Naive B cell (primary cell): ENCODE data around the gene SYT14. TPM values are rescaled to one million over a fixed set of nuclear protein-coding genes. Genes with fewer than 3 reads are reported as not detected.
"Not testable (repeated sequence)": the region's sequence is repeated elsewhere in the genome, so short reads cannot be mapped to it uniquely, and the experiment has no call there.

Source experiments
- ATAC-seq, 2 donors: fragments of 150-1000 bp; cut with Tn5 transposase; 2 replicates each; pipeline ENCODE4 v1.10.0; 2021; ENCODE audit warnings: low read depth in 2 of 2, mild to moderate bottlenecking in 2 of 2, moderate library complexity in 2 of 2
- DNase-seq: peaks from one replicate; pipeline ENCODE4 v3.0.0; 2022
- H3K27ac Mint-ChIP-seq, 6 donors: one replicate each; pipeline ENCODE4 v1.8.0; 2020 to 2022; ENCODE audit warnings: mild to moderate bottlenecking in 6 of 6, mixed read lengths in 6 of 6, moderate library complexity in 5 of 6, inconsistent platforms in 2 of 6
- H3K27me3 Mint-ChIP-seq, 3 donors: one replicate each; pipeline ENCODE4 v1.8.0; 2021 to 2022; ENCODE audit warnings: mixed read lengths in 3 of 3, mild to moderate bottlenecking in 1 of 3
- H3K36me3 Mint-ChIP-seq, 2 donors: one replicate each; pipeline ENCODE4 v1.8.0; 2020 to 2022; ENCODE audit warnings: mixed read lengths in 2 of 2, inconsistent platforms in 1 of 2, mild to moderate bottlenecking in 1 of 2
- H3K4me1 Mint-ChIP-seq, 3 donors: one replicate each; pipeline ENCODE4 v1.8.0; 2020 to 2022; ENCODE audit warnings: mixed read lengths in 3 of 3, inconsistent platforms in 1 of 3, mild to moderate bottlenecking in 1 of 3, moderate library complexity in 1 of 3
- H3K4me3 Mint-ChIP-seq, 8 donors: one replicate each; pipeline ENCODE4 v1.8.0; 2020 to 2022; ENCODE audit warnings: mild to moderate bottlenecking in 8 of 8, mixed read lengths in 8 of 8, moderate library complexity in 8 of 8, inconsistent platforms in 2 of 8
- H3K9me3 Mint-ChIP-seq, 7 donors: one replicate each; pipeline ENCODE4 v1.8.0; 2020 to 2022; ENCODE audit warnings: mixed read lengths in 7 of 7, mild to moderate bottlenecking in 5 of 7, inconsistent platforms in 2 of 7, moderate library complexity in 1 of 7
- polyA plus RNA-seq, 6 donors: library from polyadenylated mRNA; unstranded; fragments of 300-500 nt; fragmentation: Illumina TruSeq; gene quantifications; one replicate each; pipeline ENCODE4 v1.2.3, GENCODE V29; 2021; ENCODE audit warnings: low read depth in 6 of 6

The SYT14 gene
- polyA plus RNA-seq, 6 donors from 2014 or later: not detected

DNA sequence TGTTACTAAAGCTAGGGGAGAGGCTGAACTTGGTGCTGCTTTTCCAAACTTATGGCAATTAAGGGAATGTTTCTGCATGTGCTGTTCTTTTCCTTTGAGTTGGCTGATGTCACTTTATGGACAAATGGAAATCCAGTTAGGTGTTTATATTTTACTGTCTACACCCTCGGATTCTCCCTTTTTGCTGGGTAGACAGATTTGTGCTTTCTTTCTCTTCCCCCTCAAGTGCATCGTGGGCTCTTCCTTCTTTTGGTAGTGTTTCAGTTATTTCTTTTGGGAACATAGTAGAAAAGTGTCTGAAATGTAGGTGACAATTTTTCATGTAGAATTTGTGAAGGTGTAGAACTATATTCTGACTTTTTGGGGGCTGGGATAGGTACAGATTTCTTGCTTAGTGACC is 22.9 kb downstream of the SYT14 start:
- Mint-ChIP-seq H3K4me3 (no peak overlapping the region), H3K27ac (no peak overlapping the region), H3K4me1 (no peaks in the 10 kb centered on the region), H3K27me3 (peaks cover 4 to 10% (median 8%) of the 10 kb centered on the region in 3 donors), H3K9me3 (peaks cover 0 to 3% (median 0%) of the 10 kb centered on the region in 7 donors), H3K36me3 (no peaks in the 10 kb centered on the region)
- DNase-seq (no peak), ATAC-seq (no peak)

DNA sequence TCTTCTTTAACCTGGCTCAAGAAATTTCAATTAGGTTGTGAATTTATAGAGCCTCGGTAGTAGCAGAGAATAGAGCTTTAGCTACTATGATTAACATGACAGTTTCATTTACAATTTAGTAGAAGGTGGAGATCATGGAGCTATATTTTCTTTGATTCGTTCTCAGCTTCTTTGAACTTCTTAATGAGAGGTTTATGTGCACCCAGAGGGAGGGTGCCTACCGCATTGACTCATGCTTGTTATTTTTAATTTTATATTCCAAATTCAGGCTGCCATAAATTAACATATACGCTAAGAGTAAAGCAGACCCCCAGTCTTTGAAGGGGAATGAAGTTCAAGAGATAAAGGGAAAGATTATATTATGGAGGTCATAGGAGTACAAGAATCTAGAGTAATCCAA is 24.4 kb downstream of the SYT14 start:
- H3K27me3 Mint-ChIP-seq: peaks cover 4 to 8% (median 7%) of the 10 kb centered on the region in 3 donors
- peaks cover 0 to 3% (median 0%) of the 10 kb centered on the region in 7 donors for H3K9me3 Mint-ChIP-seq
- no peaks in the 10 kb centered on the region for H3K4me1 Mint-ChIP-seq
- H3K27ac Mint-ChIP-seq: no peak overlapping the region
- no peak for DNase-seq
- no peak for ATAC-seq
- H3K4me3 Mint-ChIP-seq: no peak overlapping the region
- no peaks in the 10 kb centered on the region for H3K36me3 Mint-ChIP-seq

DNA sequence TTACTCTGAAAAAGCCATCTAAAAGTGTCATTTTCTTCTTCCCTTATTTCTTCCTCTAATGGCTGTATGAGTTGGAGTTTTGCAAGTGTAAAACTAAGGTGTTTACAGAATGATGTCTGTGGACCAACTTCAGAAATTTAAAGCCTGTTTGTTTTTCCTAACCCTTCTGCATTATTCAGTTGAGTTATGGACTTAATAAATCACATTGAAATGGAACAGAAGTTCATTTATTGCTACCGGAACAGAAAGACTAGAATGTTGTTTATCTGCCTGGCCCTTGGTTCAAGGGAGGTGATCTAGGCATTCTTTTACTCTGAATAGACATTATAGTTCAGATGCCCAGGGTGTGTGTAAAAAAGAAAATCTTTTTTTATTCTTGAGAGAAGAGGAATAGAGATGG is 24.8 kb downstream of the SYT14 start:
- H3K4me3 Mint-ChIP-seq: no peak overlapping the region
- H3K36me3 Mint-ChIP-seq: no peaks in the 10 kb centered on the region
- H3K27me3 Mint-ChIP-seq: peaks cover 2 to 4% (median 3%) of the 10 kb centered on the region in 3 donors
- no peak overlapping the region for H3K27ac Mint-ChIP-seq
- ATAC-seq (no peak), DNase-seq (no peak)
- peaks cover 0 to 3% (median 0%) of the 10 kb centered on the region in 7 donors for H3K9me3 Mint-ChIP-seq
- no peaks in the 10 kb centered on the region for H3K4me1 Mint-ChIP-seq

DNA sequence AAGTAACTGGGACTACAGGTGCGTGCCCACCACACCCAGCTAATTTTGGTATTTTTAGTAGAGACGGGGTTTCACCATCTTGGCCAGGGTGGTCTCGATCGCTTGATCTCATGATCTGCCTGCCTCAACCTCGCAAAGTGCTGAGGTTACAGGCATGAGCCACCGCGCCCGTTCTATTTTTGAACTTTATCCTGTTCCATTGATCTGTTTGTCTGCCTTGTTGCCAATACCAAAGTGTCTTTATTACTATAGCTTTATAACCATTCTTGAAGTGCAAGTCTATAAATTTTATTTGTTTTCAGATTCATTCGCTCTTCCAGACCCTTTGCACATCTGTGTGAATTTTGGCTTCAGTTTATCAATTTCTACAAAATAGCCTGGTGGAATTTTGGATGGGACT is 28.0 kb downstream of the SYT14 start:
- DNase-seq: no peak
- ATAC-seq: no peak
- no peaks in the 10 kb centered on the region for H3K4me1 Mint-ChIP-seq
- H3K27me3 Mint-ChIP-seq: no peaks in the 10 kb centered on the region
- H3K27ac Mint-ChIP-seq: no peak overlapping the region
- H3K9me3 Mint-ChIP-seq: peaks cover 0 to 7% (median 5%) of the 10 kb centered on the region in 7 donors
- no peak overlapping the region for H3K4me3 Mint-ChIP-seq
- no peaks in the 10 kb centered on the region for H3K36me3 Mint-ChIP-seq

DNA sequence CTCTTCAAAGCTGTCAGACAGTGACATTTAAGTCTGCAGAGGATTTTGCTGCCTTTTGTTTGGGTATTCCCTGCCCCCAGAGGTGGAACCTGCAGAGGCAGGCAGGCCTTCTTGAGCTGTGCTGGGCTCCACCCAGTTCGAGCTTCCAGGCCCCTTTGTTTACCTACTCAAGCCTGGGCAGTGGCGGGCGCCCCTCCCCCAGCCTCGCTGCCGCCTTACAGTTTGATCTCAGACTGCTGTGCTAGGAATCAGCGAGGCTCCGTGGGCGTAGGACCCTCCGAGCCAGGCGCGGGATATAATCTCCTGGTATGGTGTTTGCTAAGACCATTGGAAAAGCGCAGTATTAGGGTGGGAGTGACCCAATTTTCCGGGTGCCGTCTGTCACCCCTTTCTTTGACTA is 40.7 kb downstream of the SYT14 start:
- H3K4me3 Mint-ChIP-seq, H3K36me3 Mint-ChIP-seq, H3K27ac Mint-ChIP-seq, DNase-seq, H3K4me1 Mint-ChIP-seq, ATAC-seq, H3K9me3 Mint-ChIP-seq: not testable (repeated sequence)
- H3K27me3 Mint-ChIP-seq: peaks cover 8 to 14% (median 14%) of the 10 kb centered on the region in 3 donors

DNA sequence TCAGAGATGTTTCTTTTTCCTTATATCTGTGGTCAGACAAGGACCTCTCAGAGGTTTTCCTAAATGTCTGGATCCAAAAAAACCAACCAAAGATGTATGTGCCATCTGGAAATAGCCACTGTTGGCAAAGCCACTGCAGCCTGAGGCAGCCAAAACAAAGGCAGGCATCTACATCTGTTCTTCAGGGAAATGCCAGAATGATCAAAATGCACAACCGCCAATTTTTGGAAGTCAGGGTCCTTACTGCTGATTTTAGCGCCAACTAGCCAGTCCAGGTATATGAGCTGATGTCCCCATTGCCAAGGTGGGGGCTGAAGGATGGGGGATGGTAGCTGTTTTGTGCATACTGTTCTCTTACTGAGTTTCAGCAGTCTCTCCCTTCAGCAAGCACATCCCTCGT is 45.9 kb downstream of the SYT14 start:
- Mint-ChIP-seq H3K9me3 (peaks cover 0 to 12% (median 5%) of the 10 kb centered on the region in 7 donors), H3K27ac (no peak overlapping the region), H3K4me3 (no peak overlapping the region), H3K36me3 (no peaks in the 10 kb centered on the region), H3K27me3 (peaks cover 12 to 38% (median 25%) of the 10 kb centered on the region in 3 donors), H3K4me1 (no peaks in the 10 kb centered on the region)
- ATAC-seq: no peak
- DNase-seq: no peak

DNA sequence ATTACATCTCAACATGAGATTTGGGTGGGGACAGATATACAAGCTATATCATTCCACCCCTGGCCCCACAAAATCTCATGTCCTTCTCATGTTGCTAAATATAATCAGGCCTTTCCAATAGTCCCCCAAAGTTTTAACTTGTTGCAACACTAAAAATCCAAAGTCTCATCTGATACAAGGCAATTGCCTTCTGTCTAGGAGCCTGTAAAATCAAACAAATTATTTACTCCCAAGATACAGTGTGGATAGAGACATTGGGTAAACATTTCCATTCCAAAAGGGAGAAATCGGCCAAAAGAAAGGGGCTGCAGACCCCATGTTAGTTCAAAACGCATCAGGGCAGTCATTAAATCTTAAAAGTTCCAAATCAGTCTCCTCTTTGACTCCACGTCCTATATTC is 47.0 kb downstream of the SYT14 start:
- Mint-ChIP-seq H3K4me3 (no peak overlapping the region), H3K4me1 (no peaks in the 10 kb centered on the region), H3K27me3 (peaks cover 14 to 34% (median 29%) of the 10 kb centered on the region in 3 donors), H3K36me3 (no peaks in the 10 kb centered on the region), H3K27ac (no peak overlapping the region), H3K9me3 (peaks cover 0 to 12% (median 4%) of the 10 kb centered on the region in 7 donors)
- ATAC-seq (no peak), DNase-seq (no peak)

DNA sequence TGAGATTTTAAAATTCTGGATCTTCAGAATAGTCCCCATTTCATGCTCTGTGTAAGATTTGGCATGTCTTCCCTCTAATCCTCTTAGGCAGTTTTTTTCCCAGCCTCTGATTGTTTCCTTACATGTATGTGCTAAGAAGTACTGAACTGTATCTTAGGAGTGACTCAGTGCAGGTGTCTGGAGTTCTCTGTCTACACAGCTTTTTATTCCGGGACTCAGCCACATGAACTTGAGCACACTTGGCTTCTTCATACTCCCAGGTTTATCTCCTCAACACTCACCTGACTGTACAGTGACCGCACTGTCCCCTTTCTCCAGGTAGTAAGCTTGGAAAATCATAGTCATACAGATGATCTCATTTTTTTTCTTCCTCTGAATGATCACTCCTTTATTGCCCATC is 50.7 kb downstream of the SYT14 start:
- peaks cover 6 to 44% (median 31%) of the 10 kb centered on the region in 3 donors for H3K27me3 Mint-ChIP-seq
- no peaks in the 10 kb centered on the region for H3K4me1 Mint-ChIP-seq
- no peak overlapping the region for H3K4me3 Mint-ChIP-seq
- H3K9me3 Mint-ChIP-seq: peaks cover 0 to 12% (median 3%) of the 10 kb centered on the region in 7 donors
- no peaks in the 10 kb centered on the region for H3K36me3 Mint-ChIP-seq
- H3K27ac Mint-ChIP-seq: no peak overlapping the region
- ATAC-seq (no peak), DNase-seq (no peak)

DNA sequence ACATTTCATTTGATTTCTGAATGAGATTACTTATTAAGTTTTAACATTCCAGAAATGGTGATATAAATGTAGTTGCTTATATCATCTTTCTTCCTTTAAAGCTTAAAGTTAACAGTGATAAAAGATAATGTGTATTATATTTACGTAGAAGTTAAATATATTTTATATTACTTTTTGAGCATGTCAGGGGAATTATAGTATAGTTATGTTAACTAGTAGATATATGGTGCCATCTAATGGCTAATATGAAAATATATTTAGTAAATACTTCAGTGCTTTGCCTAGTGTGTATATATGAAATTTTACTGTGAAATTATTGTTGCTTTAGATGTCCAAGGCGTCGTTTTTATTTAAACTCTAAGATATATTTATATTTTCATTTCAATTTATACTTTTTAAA is 51.5 kb downstream of the SYT14 start:
- no peak overlapping the region for H3K4me3 Mint-ChIP-seq
- H3K9me3 Mint-ChIP-seq: peaks cover 0 to 12% (median 3%) of the 10 kb centered on the region in 7 donors
- no peak overlapping the region for H3K27ac Mint-ChIP-seq
- no peaks in the 10 kb centered on the region for H3K36me3 Mint-ChIP-seq
- no peaks in the 10 kb centered on the region for H3K4me1 Mint-ChIP-seq
- H3K27me3 Mint-ChIP-seq: peaks cover 9 to 50% (median 36%) of the 10 kb centered on the region in 3 donors
- ATAC-seq (no peak), DNase-seq (no peak)

DNA sequence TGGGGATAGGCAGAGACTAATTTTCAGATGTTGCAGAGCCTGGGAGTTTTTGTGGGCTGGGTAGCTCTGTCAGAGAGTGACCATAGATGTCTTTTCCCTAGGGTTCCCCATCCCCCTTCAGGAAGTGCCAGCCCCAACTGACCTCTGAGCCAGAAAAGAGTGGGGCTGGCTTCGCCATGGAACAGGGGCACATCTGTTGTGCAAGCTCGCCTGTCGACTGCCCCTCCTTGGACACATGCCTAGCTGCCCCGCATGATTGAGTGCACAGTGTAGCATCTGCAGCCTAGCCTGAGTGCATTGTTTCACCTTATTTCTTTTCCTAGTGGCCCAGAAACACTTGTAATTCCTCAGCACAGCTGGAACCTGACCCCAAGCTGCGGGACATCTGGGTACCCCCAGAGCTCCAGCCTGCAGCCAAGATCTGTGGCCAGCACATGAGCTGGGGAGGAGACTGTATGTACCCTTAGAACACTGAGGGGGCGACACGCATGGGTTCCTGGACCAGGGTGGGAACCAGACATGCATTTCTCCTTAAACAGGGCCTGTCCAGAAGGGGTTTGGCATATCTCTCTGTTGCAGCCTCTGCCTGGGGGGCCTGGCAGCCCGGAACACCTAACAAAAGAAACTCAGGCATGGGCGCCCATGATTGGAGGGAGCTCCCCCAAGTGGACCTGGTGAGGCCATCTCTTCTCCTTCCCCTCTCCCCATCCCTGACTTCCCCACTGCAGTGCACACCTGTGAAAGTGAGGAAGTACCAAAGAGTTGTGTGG is 55.2 kb downstream of the SYT14 start:
- ATAC-seq: no peak
- no peak for DNase-seq
- peaks cover 9 to 41% (median 37%) of the 10 kb centered on the region in 3 donors for H3K27me3 Mint-ChIP-seq
- no peaks in the 10 kb centered on the region for H3K36me3 Mint-ChIP-seq
- H3K27ac Mint-ChIP-seq: no peak overlapping the region
- H3K4me3 Mint-ChIP-seq: no peak overlapping the region
- H3K4me1 Mint-ChIP-seq: no peaks in the 10 kb centered on the region
- H3K9me3 Mint-ChIP-seq: no peaks in the 10 kb centered on the region

DNA sequence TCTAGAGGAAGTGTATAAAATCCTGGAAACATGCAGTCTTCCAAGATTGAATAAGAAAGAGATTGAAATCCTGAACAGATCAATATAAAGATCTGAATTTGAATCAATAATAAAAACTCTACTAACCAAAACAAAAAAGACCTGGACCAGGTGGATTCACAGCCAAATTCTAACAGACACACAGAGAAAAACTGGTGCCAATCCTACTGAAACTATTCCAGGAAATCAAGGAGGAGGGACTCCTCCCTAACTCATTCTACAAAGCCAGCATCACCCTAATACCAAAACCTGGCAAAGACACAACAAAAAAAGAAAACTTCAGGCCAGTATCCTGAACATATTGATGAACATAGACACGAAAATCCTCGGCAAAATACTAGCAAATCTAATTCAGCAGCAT is 58.3 kb downstream of the SYT14 start:
- DNase-seq: no peak
- no peak for ATAC-seq
- H3K9me3 Mint-ChIP-seq: no peaks in the 10 kb centered on the region
- no peak overlapping the region for H3K27ac Mint-ChIP-seq
- no peak overlapping the region for H3K4me3 Mint-ChIP-seq
- H3K27me3 Mint-ChIP-seq: peaks cover 9 to 37% (median 29%) of the 10 kb centered on the region in 3 donors
- H3K4me1 Mint-ChIP-seq: no peaks in the 10 kb centered on the region
- no peaks in the 10 kb centered on the region for H3K36me3 Mint-ChIP-seq

DNA sequence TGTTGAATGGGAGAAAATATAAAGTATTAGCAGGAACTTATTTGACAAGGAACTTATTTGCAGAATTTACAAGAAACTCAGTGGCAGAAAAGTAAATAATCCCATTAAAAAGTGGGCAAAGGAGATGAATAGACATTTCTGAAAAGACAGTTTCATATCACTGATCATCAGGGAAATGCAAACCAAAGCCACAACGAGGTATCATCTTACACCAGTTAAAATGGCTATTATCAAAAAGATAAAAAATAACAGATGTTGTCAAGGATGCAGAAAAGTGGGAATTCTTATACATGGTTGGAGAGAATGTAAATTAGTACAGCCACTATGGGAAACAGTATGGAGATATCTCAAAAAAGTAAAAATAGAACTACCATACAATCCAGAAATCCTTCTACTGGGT is 61.0 kb downstream of the SYT14 start:
- Mint-ChIP-seq H3K27ac (no peak overlapping the region), H3K9me3 (peaks cover 0 to 2% (median 0%) of the 10 kb centered on the region in 7 donors), H3K36me3 (no peaks in the 10 kb centered on the region), H3K27me3 (peaks cover 5 to 19% (median 16%) of the 10 kb centered on the region in 3 donors), H3K4me1 (no peaks in the 10 kb centered on the region), H3K4me3 (no peak overlapping the region)
- no peak for ATAC-seq
- DNase-seq: no peak

DNA sequence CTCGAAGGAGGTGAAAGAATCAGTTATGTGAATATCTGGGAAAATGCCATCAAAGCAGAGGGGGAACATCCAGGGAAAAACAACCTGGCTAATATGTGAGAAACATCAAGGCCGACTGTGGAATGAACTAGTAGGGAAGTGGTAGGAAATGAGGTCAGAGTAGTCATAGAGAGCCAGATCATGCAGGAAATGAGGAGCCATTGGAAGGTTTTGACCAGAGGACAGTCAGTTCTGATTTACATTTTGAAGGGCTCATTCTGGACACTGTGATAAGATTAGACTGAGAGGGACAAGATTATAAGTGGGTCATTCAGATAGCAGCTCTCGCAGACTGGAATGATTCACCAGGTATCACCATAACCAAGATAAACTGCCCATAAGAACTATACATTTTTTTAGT is 63.7 kb downstream of the SYT14 start:
- H3K27ac Mint-ChIP-seq: no peak overlapping the region
- H3K9me3 Mint-ChIP-seq: peaks cover 0 to 2% (median 0%) of the 10 kb centered on the region in 7 donors
- H3K4me3 Mint-ChIP-seq: no peak overlapping the region
- ATAC-seq (no peak), DNase-seq (no peak)
- H3K36me3 Mint-ChIP-seq: no peaks in the 10 kb centered on the region
- no peaks in the 10 kb centered on the region for H3K4me1 Mint-ChIP-seq
- H3K27me3 Mint-ChIP-seq: peaks cover 5 to 12% (median 8%) of the 10 kb centered on the region in 3 donors

DNA sequence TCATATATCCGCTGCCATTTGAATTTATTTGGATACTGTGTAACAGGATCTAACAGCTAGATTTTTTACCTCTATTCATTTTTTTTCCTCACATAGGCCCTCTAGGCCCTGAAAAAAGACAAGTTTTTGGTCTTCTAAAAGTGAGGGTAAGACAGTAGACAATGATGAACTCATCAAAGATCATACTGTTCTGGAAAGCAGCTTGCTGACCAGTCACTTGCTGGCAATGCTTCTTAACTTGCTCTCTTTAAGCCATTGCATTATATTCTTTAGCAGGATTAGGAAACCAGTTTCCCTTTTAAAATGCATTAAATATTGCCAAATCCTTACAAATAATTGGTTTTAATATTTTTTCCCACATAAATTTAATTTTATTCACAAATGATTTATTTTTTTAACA is 65.5 kb downstream of the SYT14 start:
- DNase-seq (no peak), ATAC-seq (no peak)
- Mint-ChIP-seq H3K4me1 (no peaks in the 10 kb centered on the region), H3K27me3 (peaks cover 4 to 10% (median 8%) of the 10 kb centered on the region in 3 donors), H3K36me3 (no peaks in the 10 kb centered on the region), H3K4me3 (no peak overlapping the region), H3K9me3 (peaks cover 0 to 2% (median 0%) of the 10 kb centered on the region in 7 donors), H3K27ac (peak overlapping the region in 1 of 6 donors; percentile 45)
